Liver (tissue), 3 donors: ENCODE data around the gene CRTC2.

Experiments
- GABPA ChIP-seq, 2 donors: IDR thresholded peaks in 1 of 2; conservative IDR thresholded peaks in 1 of 2; 2 replicates each; pipeline ENCODE4 v1.6.1; 2016; ENCODE audit warnings: antibody characterized with exemption in 2 of 2, mild to moderate bottlenecking in 1 of 2, moderate library complexity in 1 of 2
- NR2F2 ChIP-seq: IDR thresholded peaks from 2 replicates; pipeline ENCODE4 v1.6.1; 2016; ENCODE audit warnings: antibody characterized with exemption
- RAD21 ChIP-seq, 2 donors: IDR thresholded peaks; 2 replicates each; pipeline ENCODE4 v1.6.1; 2016; ENCODE audit warnings: antibody characterized with exemption in 2 of 2, mild to moderate bottlenecking in 2 of 2
- REST ChIP-seq: IDR thresholded peaks from 2 replicates; pipeline ENCODE4 v1.6.1; 2016; ENCODE audit warnings: antibody characterized with exemption, mild to moderate bottlenecking
- YY1 ChIP-seq: IDR thresholded peaks from 2 replicates; pipeline ENCODE4 v1.6.1; 2016; ENCODE audit warnings: antibody characterized with exemption, mild to moderate bottlenecking
- TF ChIP-seq, protein P1 (sequence below): fragments of 150-350 bp; IDR thresholded peaks from 2 replicates; pipeline ENCODE4 v1.5.1; 2017; ENCODE audit warnings: improper control_type of control experiment, low read depth, low read length; ENCODE audit not compliant: missing input control
- donor health status: healthy.
- donor health status: healthy.

DNA sequence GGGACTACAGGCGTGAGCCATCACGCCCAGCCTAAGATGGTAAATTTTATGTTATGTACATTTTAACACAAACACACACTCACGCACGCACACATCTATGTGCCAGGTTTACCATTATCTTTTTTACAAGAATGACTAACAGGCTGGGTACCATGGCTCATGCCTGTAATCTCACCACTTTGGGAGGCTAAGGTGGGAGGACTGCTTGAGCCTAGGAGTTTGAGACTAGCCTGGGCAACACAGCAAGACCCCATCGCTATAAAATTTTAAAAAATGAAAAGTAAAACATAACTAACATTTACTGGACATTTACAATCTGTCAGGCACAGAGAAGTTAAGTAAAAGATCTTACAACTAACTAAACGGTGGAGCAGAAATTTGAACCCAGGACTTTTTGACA lies 50.3 kb downstream of the CRTC2 start:
- TF ChIP-seq, protein P1, sequence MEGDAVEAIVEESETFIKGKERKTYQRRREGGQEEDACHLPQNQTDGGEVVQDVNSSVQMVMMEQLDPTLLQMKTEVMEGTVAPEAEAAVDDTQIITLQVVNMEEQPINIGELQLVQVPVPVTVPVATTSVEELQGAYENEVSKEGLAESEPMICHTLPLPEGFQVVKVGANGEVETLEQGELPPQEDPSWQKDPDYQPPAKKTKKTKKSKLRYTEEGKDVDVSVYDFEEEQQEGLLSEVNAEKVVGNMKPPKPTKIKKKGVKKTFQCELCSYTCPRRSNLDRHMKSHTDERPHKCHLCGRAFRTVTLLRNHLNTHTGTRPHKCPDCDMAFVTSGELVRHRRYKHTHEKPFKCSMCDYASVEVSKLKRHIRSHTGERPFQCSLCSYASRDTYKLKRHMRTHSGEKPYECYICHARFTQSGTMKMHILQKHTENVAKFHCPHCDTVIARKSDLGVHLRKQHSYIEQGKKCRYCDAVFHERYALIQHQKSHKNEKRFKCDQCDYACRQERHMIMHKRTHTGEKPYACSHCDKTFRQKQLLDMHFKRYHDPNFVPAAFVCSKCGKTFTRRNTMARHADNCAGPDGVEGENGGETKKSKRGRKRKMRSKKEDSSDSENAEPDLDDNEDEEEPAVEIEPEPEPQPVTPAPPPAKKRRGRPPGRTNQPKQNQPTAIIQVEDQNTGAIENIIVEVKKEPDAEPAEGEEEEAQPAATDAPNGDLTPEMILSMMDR = no peak
- no peak for TF ChIP-seq GABPA (IDR thresholded peaks at IDR 0.05 in 1 of 2, conservative IDR thresholded peaks at IDR 0.05 in 1 of 2)
- TF ChIP-seq REST = no peak
- TF ChIP-seq RAD21 (IDR thresholded peaks at IDR 0.05) = no peak
- TF ChIP-seq YY1 = no peak
- TF ChIP-seq NR2F2 = no peak
